ENCODE results near the gene BCR.

BCR gene

GRCh38 chr22:23193882-23194281 lies 13.6 kb downstream of the BCR start:
- no peak for DNase-seq (ENCODE audit: extremely low read depth in 1 of 2, low read depth in 1 of 2)

DNA sequence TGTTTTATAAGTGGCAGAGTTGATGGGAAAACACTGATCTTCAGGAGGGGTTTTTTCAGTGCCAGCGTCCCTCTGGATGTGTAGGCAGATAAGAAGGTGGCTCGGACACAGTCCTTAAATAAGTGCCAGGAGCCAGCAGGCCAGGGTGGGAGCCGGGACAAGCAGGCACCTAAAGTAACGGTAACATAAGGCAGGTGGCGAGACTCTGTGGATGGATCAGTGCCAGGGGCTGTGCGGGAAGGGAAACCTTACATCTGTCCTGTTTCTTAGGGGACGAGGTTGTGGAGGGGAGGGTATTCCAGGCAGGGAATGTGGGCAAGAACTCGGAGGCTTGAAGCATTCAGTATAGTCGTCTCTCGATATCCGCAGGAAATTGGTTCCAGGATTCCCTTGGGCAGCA lies 15.9 kb downstream of the BCR start:
- no peak for DNase-seq (ENCODE audit: extremely low read depth in 1 of 2, low read depth in 1 of 2)

DNA sequence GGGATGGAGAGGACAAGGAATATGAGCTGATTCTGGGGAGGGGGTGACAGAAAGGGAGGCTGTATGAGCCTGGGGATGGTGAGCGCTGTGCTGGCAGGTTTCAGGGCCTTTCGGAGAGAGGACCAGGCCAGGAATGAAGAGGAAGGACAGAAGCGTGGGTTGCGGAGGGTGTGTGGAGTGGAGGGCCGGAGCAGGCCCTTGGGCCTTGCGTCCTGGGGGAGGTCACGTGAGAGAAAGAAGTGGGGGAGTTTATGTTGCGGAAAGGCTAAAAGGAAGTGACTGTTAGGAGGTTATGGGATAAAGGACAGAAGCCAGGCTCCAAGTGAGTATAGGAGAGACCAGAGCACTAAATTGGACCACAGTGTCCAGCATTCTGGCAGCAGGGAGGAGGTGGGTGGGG lies 17.5 kb downstream of the BCR start:
- no peak for DNase-seq (ENCODE audit: extremely low read depth in 1 of 2, low read depth in 1 of 2)

DNA sequence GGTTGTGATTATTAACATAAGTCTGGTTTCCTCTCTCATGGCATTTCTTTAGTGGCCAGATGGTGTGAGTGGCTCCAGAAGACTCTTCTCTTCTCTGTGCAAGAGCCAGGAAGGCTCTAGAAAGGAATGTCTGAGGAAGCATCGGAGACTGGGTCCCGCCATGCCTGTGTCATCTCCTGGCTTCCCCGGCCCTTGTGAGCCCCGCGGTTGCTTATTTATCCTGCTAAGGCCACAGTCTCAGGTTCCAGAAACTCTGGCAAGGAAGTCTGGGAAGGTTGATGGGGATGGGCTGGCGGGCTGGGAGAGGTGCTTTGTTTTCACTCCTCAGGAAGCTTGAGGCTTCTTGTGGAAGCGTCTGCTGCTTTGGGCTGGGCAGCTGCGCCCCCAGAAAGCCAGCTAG lies 18.9 kb downstream of the BCR start:
- no peak for DNase-seq (ENCODE audit: extremely low read depth in 1 of 2, low read depth in 1 of 2)

DNA sequence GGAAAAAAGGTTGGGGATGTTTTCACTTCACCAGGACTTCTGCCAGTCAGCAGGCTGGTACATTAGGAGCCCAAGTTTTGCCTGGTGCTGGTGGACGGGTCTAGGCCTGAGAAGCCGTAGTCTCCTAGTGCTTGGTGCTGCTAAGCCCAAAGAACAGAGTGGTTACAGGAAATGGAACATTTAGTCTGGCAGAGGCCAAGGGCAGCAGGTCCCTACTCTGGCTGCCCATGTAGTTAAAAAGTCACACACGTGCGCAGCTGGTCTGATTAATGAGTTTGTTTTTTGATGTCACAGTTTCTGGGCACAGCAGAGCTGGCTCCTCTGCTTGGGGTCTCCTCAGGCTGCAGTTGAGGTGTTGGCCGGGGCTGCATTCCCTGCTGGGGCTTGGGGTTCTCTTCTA lies 20.6 kb downstream of the BCR start:
- DNase-seq (ENCODE audit: extremely low read depth in 1 of 2, low read depth in 1 of 2), result no peak

GRCh38 chr22:23202812-23203451 lies 22.6 kb downstream of the BCR start:
- no peak for DNase-seq (ENCODE audit: extremely low read depth in 1 of 2, low read depth in 1 of 2)

- DNase-seq (ENCODE audit: extremely low read depth in 1 of 2, low read depth in 1 of 2), result no peak
Measured at GRCh38 chr22:23203452-23204124, 23.3 kb downstream of the BCR start.

GRCh38 chr22:23204125-23204488 lies 23.8 kb downstream of the BCR start:
- DNase-seq (ENCODE audit: extremely low read depth in 1 of 2, low read depth in 1 of 2), result no peak

- no peak for DNase-seq (ENCODE audit: extremely low read depth in 1 of 2, low read depth in 1 of 2)
Measured at GRCh38 chr22:23204541-23205157, 24.3 kb downstream of the BCR start.

DNA sequence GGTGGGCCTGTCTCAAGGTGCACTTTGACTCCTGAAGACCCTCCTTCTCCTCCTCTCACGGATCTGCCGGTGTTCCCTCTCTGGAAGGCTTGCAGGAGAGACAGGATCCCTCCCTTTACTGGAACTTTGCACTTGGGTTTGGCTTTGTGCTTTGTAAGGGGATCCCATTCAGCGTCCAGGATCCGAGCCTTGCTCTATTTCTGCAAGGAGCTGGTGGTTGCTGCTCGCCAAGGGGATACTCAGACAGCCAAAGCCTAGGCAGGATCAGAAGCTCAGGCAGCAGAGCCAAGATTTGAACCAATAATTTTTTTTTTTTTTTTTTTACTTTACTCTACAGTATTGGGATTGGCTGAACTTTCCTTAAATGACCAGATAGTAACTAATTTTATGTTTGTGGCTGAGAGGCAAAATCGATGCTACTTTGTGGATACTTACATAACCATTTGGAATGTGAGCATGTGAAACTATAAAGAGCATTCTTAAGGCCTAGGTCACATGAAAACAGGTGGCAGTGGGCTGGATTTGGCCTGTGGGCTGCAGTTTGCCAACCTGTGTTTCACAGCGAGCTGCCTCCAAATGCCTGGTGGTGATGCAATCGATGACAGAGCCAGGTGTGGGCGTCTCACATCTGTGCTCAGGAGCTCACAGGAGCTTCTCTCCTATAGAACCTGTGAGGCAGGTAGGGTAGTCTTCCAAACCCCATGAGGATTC lies 25.2 kb downstream of the BCR start:
- no peak for DNase-seq (ENCODE audit: extremely low read depth in 1 of 2, low read depth in 1 of 2)

GRCh38 chr22:23206915-23207314 lies 26.6 kb downstream of the BCR start:
- DNase-seq (ENCODE audit: extremely low read depth in 1 of 2, low read depth in 1 of 2), result no peak

- DNase-seq (ENCODE audit: extremely low read depth in 1 of 2, low read depth in 1 of 2), result no peak
Measured at GRCh38 chr22:23207729-23208393, 27.6 kb downstream of the BCR start.

GRCh38 chr22:23210428-23211170 lies 30.3 kb downstream of the BCR start:
- no peak for DNase-seq (ENCODE audit: extremely low read depth in 1 of 2, low read depth in 1 of 2)

GRCh38 chr22:23211622-23212021 lies 31.3 kb downstream of the BCR start:
- no peak for DNase-seq (ENCODE audit: extremely low read depth in 1 of 2, low read depth in 1 of 2)

DNA sequence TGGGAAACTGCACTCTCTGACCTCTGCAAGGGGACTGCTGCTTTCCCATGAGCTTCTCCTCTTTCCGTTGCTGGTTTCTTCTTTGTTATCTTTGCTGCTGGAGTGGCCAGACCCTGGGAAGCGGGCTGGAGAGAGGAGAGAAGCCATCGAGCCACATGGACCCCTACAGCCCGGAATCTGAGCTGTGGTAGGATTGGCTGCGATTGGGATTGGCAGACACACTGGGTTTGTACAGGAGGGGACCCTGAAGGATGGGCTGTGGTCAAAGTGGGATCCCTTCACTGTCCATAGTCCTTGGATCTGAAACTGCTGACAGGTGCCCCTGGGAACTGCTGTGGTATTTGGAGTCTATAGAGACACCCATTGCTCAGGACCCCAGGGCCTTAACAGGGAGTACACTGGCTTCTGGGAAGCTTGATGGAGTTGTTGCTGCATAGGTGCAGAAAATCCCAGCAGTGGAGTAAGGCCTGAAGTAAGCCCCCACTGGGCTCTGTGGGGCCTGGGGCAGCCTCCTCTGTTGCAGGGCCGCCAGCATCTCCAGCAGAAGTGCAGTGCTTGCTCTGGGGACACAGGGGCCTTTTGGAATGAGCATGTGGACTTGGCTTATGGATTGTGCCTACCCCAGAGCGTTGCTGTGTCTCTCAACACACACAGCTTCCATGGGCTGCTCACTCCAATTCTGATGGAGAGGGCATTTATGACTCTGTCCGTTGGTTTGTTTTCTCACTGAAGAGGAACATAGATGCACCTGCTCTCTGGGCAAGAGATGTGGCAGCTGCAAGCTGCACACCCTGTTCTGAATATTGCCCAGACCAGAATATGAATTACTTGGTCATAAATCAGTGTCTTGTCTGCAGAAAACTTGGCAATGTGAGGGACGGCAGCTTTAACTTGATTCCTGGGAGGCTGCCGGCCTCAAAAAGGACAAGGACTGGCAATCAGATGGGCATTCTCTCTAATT lies 32.0 kb downstream of the BCR start:
- DNase-seq (ENCODE audit: extremely low read depth in 1 of 2, low read depth in 1 of 2), result no peak

DNA sequence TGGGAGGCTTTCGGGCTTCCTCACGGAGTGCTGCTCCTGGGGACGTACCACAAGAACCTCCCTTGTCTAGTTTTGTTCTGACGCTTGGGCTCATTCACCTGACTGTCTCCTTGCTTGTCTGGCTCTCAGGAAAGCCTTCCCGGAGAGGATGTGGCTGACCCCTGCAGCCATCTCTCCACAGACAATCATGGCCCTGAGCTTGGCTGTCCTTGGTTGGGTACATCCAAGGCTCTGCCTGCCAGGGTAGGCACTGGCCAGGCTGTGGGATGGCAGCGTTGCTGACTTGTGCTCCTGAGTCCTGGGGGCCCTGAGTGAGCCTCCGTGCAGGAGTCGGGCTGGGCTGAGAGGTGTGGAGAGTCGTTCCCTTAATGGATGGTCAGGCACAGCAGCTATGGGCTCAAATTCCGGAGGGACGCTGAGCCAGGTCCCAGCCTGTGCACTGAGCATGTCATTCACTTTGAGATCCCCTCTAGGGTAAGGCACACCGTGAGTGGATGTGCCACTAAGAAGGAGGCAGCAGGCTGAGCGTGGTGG lies 32.8 kb downstream of the BCR start:
- DNase-seq (ENCODE audit: extremely low read depth in 1 of 2, low read depth in 1 of 2), result no peak

GRCh38 chr22:23213581-23214334 lies 33.4 kb downstream of the BCR start:
- DNase-seq (ENCODE audit: extremely low read depth in 1 of 2, low read depth in 1 of 2), result no peak

DNA sequence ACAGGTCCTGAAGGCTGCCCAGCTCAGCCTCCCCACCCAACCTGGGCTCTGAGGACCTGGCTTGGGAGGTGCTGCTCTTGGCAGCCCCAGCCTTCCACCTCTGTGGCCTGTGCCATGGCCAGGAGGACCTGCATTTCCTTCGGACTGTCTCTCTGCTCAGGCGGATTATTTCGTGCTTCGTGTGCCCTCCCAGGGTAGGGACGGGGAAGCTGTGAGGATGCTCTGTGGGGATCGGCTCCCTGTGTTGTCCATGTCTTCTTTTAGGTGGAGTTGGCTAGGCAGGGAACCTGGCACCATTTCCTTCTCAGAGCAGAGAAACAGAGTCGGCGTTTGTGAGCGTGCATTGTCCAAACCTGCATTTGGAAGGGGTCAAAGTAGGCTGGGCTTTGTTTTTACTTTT lies 34.1 kb downstream of the BCR start:
- DNase-seq (ENCODE audit: extremely low read depth in 1 of 2, low read depth in 1 of 2), result no peak

Measured in activated CD8-positive, alpha-beta memory T cell treated with anti-CD3 and anti-CD28 coated beads for 1 hour (primary cell).